ENCODE data around the gene KERA.

KERA gene

GRCh38 chr12:91003737-91004136 is 54.1 kb downstream of the KERA start:
- TF ChIP-seq, protein P1, sequence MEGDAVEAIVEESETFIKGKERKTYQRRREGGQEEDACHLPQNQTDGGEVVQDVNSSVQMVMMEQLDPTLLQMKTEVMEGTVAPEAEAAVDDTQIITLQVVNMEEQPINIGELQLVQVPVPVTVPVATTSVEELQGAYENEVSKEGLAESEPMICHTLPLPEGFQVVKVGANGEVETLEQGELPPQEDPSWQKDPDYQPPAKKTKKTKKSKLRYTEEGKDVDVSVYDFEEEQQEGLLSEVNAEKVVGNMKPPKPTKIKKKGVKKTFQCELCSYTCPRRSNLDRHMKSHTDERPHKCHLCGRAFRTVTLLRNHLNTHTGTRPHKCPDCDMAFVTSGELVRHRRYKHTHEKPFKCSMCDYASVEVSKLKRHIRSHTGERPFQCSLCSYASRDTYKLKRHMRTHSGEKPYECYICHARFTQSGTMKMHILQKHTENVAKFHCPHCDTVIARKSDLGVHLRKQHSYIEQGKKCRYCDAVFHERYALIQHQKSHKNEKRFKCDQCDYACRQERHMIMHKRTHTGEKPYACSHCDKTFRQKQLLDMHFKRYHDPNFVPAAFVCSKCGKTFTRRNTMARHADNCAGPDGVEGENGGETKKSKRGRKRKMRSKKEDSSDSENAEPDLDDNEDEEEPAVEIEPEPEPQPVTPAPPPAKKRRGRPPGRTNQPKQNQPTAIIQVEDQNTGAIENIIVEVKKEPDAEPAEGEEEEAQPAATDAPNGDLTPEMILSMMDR (conservative IDR thresholded peaks at IDR 0.05; ENCODE audit: low read length), result no peak
- TF ChIP-seq EZH2phosphoT487 (IDR thresholded peaks at IDR 0.05; ENCODE audit: borderline replicate concordance), result no peak
- H3K4me3 ChIP-seq (ENCODE audit: low read length, poor library complexity, severe bottlenecking), result no peak overlapping the region
- H3F3A ChIP-seq (ENCODE audit: low read depth), result no peaks in the 10 kb centered on the region
- H3K27me3 ChIP-seq (ENCODE audit: insufficient read depth, low read length, poor library complexity, severe bottlenecking), result no peaks in the 10 kb centered on the region
- H3K4me2 ChIP-seq (ENCODE audit: low read depth, low read length, poor library complexity, severe bottlenecking), result no peak overlapping the region
- no peaks in the 10 kb centered on the region for H3K9me2 ChIP-seq (replicated peaks; ENCODE audit: low read depth, low read length)
- no peaks in the 10 kb centered on the region for H4K20me1 ChIP-seq (ENCODE audit: insufficient read depth, low read length, poor library complexity, severe bottlenecking)
- no peak overlapping the region for H2AFZ ChIP-seq (ENCODE audit: low read length)
- H3K9me3 ChIP-seq (ENCODE audit: insufficient read depth, low read depth, low read length), result no peaks in the 10 kb centered on the region
- no peaks in the 10 kb centered on the region for H3K4me1 ChIP-seq (ENCODE audit: insufficient read depth, low read length, poor library complexity, severe bottlenecking)
- H3K79me2 ChIP-seq (ENCODE audit: insufficient read depth, low read length), result no peaks in the 10 kb centered on the region
- no peak overlapping the region for H3K9ac ChIP-seq (ENCODE audit: low read depth, low read length, poor library complexity, severe bottlenecking)
- no peaks in the 10 kb centered on the region for H3K36me3 ChIP-seq (ENCODE audit: insufficient read depth, low read length)

GRCh38 chr12:91001306-91001705 is 56.5 kb downstream of the KERA start:
- TF ChIP-seq EZH2phosphoT487 (IDR thresholded peaks at IDR 0.05; ENCODE audit: borderline replicate concordance), result no peak
- TF ChIP-seq, protein P1 (conservative IDR thresholded peaks at IDR 0.05; ENCODE audit: low read length), result no peak
- no peaks in the 10 kb centered on the region for H3K79me2 ChIP-seq (ENCODE audit: insufficient read depth, low read length)
- no peaks in the 10 kb centered on the region for H3F3A ChIP-seq (ENCODE audit: low read depth)

More at GRCh38 chr12:91001306-91001705, 56.5 kb downstream of the KERA start:
- H3K4me1 ChIP-seq (ENCODE audit: insufficient read depth, low read length, poor library complexity, severe bottlenecking), result no peaks in the 10 kb centered on the region
- H3K9me2 ChIP-seq (replicated peaks; ENCODE audit: low read depth, low read length), result no peaks in the 10 kb centered on the region
- H3K4me2 ChIP-seq (ENCODE audit: low read depth, low read length, poor library complexity, severe bottlenecking), result no peak overlapping the region
- no peak overlapping the region for H3K4me3 ChIP-seq (ENCODE audit: low read length, poor library complexity, severe bottlenecking)
- no peaks in the 10 kb centered on the region for H3K27me3 ChIP-seq (ENCODE audit: insufficient read depth, low read length, poor library complexity, severe bottlenecking)
- H3K9me3 ChIP-seq (ENCODE audit: insufficient read depth, low read depth, low read length), result no peaks in the 10 kb centered on the region
- H3K36me3 ChIP-seq (ENCODE audit: insufficient read depth, low read length), result no peaks in the 10 kb centered on the region
- no peaks in the 10 kb centered on the region for H4K20me1 ChIP-seq (ENCODE audit: insufficient read depth, low read length, poor library complexity, severe bottlenecking)
- no peak overlapping the region for H3K9ac ChIP-seq (ENCODE audit: low read depth, low read length, poor library complexity, severe bottlenecking)
- no peak overlapping the region for H2AFZ ChIP-seq (ENCODE audit: low read length)
